OCI-LY3 (cell line): ENCODE data around the gene RNF212B.

ENCODE experiments used
- CTCF ChIP-seq: fragments of 200-600, 300-600 bp; sonication (generic); IDR thresholded peaks from 2 replicates; pipeline ENCODE4 v1.5.1; 2014; ENCODE audit warnings: antibody characterized with exemption, low read length, low read depth
- EZH2phosphoT487 ChIP-seq: fragments of 200-600 bp; shearing (Covaris generic); IDR thresholded peaks from 2 replicates; pipeline ENCODE4 v1.6.1; 2018; ENCODE audit warnings: antibody characterized with exemption, mixed run types, low read depth

GRCh38 chr14:23195552-23196101 lies 42.1 kb upstream of the RNF212B start:
- no peak for TF ChIP-seq CTCF
- TF ChIP-seq EZH2phosphoT487 = no peak
